DMS79 treated with DMSO at 0.1 percent for 48 hours (cell line): ENCODE results near the gene DYNLL2.
"Not testable (repeated sequence)": the region's sequence is repeated elsewhere in the genome, so short reads cannot be mapped to it uniquely, and the experiment has no call there.

Experiments used
- DNase-seq: peaks from one replicate; lab custom pipeline; 2025; lab: John Stamatoyannopoulos, UW

DYNLL2 gene

GRCh38 chr17:58082870-58083490 lies at the start of gene DYNLL2:
Gene DYNLL2, plus strand, starts transcription at chr17:58083419. Its CDS starts 3,672 bp downstream, at chr17:58087091.
- DNase-seq: peak; percentile 67

- DNase-seq: no peak
Observed at GRCh38 chr17:58039975-58040374, 43.2 kb upstream of the DYNLL2 start.

- DNase-seq: no peak
Observed at GRCh38 chr17:58040386-58040785, 42.8 kb upstream of the DYNLL2 start.

GRCh38 chr17:58041161-58041560 lies 42.1 kb upstream of the DYNLL2 start:
- no peak for DNase-seq

- no peak for DNase-seq
Observed at GRCh38 chr17:58043221-58044181, 39.7 kb upstream of the DYNLL2 start.

GRCh38 chr17:58044256-58044655 lies 39.0 kb upstream of the DYNLL2 start:
- not testable (repeated sequence) for DNase-seq

GRCh38 chr17:58046239-58047094 lies 36.8 kb upstream of the DYNLL2 start:
- DNase-seq: no peak

- no peak for DNase-seq
Observed at GRCh38 chr17:58047376-58048150, 35.7 kb upstream of the DYNLL2 start.

- no peak for DNase-seq
Observed at GRCh38 chr17:58049533-58049932, 33.7 kb upstream of the DYNLL2 start.

- DNase-seq: no peak
Observed at GRCh38 chr17:58050966-58051365, 32.3 kb upstream of the DYNLL2 start.

GRCh38 chr17:58051468-58051867 lies 31.8 kb upstream of the DYNLL2 start:
- no peak for DNase-seq

GRCh38 chr17:58052407-58052806 lies 30.8 kb upstream of the DYNLL2 start:
- DNase-seq: no peak

GRCh38 chr17:58052945-58053715 lies 30.1 kb upstream of the DYNLL2 start:
- no peak for DNase-seq

- no peak for DNase-seq
Observed at GRCh38 chr17:58054641-58055040, 28.6 kb upstream of the DYNLL2 start.

- no peak for DNase-seq
Observed at GRCh38 chr17:58056476-58056875, 26.7 kb upstream of the DYNLL2 start.

GRCh38 chr17:58059141-58059540 lies 24.1 kb upstream of the DYNLL2 start:
- DNase-seq: peak; percentile 66

GRCh38 chr17:58060596-58061191 lies 22.5 kb upstream of the DYNLL2 start:
- no peak for DNase-seq

GRCh38 chr17:58061672-58062071 lies 21.5 kb upstream of the DYNLL2 start:
- DNase-seq: no peak

- DNase-seq: no peak
Observed at GRCh38 chr17:58065238-58065637, 18.0 kb upstream of the DYNLL2 start.

GRCh38 chr17:58066401-58066800 lies 16.8 kb upstream of the DYNLL2 start:
- DNase-seq: no peak
